Measurements from ENCODE around the gene DUSP18. TPM values are rescaled to one million over a fixed set of nuclear protein-coding genes. Genes with fewer than 3 reads are reported as not detected.

DUSP18 gene
- total and polyA plus RNA-seq, 2 of the 4 experiments (the other 2 are of a cell fraction), result 14.9 TPM

DNA sequence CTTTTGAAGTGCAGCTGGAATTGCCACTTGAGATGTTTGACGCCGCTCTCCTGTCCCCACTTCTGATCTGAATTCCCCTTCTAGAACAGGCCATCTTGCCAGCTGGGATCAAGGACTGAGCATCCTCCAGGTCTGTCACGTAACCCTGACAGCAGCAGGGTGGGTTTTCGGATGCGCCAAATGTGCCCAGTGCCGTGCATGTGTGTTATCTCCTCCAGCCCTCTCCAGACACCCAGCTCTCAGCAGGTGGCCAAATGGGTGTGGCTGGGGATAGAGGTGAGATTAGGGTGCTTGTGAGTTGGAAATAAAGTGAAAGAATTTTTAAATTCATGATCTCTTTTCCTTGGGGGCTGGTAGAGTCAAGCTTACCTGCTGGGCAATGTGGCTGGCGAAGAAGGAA, 30.3 kb upstream of the DUSP18 start:
- no peak overlapping the region for H2BK120ac ChIP-seq (ENCODE audit: low read depth, low read length)
- H2BK20ac ChIP-seq (ENCODE audit: low read depth, low read length), result no peak overlapping the region
- no TSS peak for BruUV-seq (replicated peaks)
- CTCF ChIA-PET, result no interaction called here
- peaks cover 7% of the 10 kb centered on the region for H3K9me1 ChIP-seq (ENCODE audit: insufficient read depth, low read length)
- H4K5ac ChIP-seq (ENCODE audit: low read depth, low read length), result no peak overlapping the region
- no peak overlapping the region for H2BK5ac ChIP-seq (ENCODE audit: low read depth, low read length, poor library complexity, severe bottlenecking)
- H3K4me3 ChIP-seq (ENCODE audit: insufficient read depth, low read depth, low read length), result no peak overlapping the region
- H3K4ac ChIP-seq (ENCODE audit: low read depth, low read length), result no peak overlapping the region
- intact Hi-C loops (cut with micrococcal nuclease) (no loop called here), in situ Hi-C loops (cut with MboI; ENCODE audit: low sequenced_read_pairs) (no loop called here), dilution Hi-C loops (cut with HindIII; ENCODE audit: low sequenced_read_pairs, unreplicated experiment) (no loop called here)
- H4K91ac ChIP-seq (ENCODE audit: insufficient read depth, low read depth, low read length), result no peak overlapping the region
- no peak overlapping the region for H3K9ac ChIP-seq (ENCODE audit: low read depth, low read length)
- no peak overlapping the region for H2AFZ ChIP-seq (replicated peaks; ENCODE audit: low read length, poor library complexity)
- POLR2A ChIA-PET (ENCODE audit: unreplicated experiment), result no interaction called here
- H3K23ac ChIP-seq (ENCODE audit: low read depth, low read length), result no peak overlapping the region
- no peaks in the 10 kb centered on the region for H3K36me3 ChIP-seq (ENCODE audit: control insufficient read depth, insufficient read depth, low read length)
- ATAC-seq (ENCODE audit: low read depth) (no peak), DNase-seq (no peak)
- no peaks in the 10 kb centered on the region for H3K9me3 ChIP-seq (ENCODE audit: control insufficient read depth, insufficient read depth, low read length)
- H3K14ac ChIP-seq (replicated peaks; ENCODE audit: low read depth, low read length), result no peak overlapping the region
- no peak overlapping the region for H3K18ac ChIP-seq (ENCODE audit: low read depth, low read length)
- H3K27ac ChIP-seq (ENCODE audit: insufficient read depth, low read length), result no peak overlapping the region
- no peak overlapping the region for H4K8ac ChIP-seq (ENCODE audit: low read depth in 2 of 2, low read length in 2 of 2)
- no peak overlapping the region for H3K4me2 ChIP-seq (ENCODE audit: low read depth, low read length)
- no peak overlapping the region for H2AK5ac ChIP-seq (ENCODE audit: low read depth, low read length)
- no peaks in the 10 kb centered on the region for H4K20me1 ChIP-seq (ENCODE audit: insufficient read depth, low read length)
- H3K79me1 ChIP-seq (ENCODE audit: low read depth in 1 of 2, low read length in 2 of 2), result peaks cover 0 to 6% of the 10 kb centered on the region in 2 experiments; a peak in 1 of 4 replicates
- H3K56ac ChIP-seq (ENCODE audit: extremely low read depth, insufficient read depth, low read length), result no peak overlapping the region
- H2AK9ac ChIP-seq (replicated peaks; ENCODE audit: low read depth, low read length, poor library complexity), result no peak overlapping the region
- H3K27me3 ChIP-seq (ENCODE audit: control insufficient read depth, insufficient read depth, low read length), result no peaks in the 10 kb centered on the region; the same call in 1 of the 2 replicates
- WGBS, 2 experiments (ENCODE audit: extremely low coverage in 2 of 2, insufficient read length in 1 of 2), result no CpG with 5 or more reads among the region's 7 CpGs
- TF ChIP-seq CHD1 (IDR thresholded peaks at IDR 0.05; ENCODE audit: low read depth, low read length) (no peak), RFX5 (IDR thresholded peaks at IDR 0.05; ENCODE audit: low read depth, low read length) (no peak), POLR2A (IDR thresholded peaks at IDR 0.05; ENCODE audit: low read depth, low read length) (no peak), RAD21 (IDR thresholded peaks at IDR 0.05; ENCODE audit: low read length) (no peak), MXI1 (IDR thresholded peaks at IDR 0.05; ENCODE audit: borderline replicate concordance, low read depth, low read length) (no peak), NFE2L2 (IDR thresholded peaks at IDR 0.05; ENCODE audit: low read depth, low read length) (no peak), MAFK (IDR thresholded peaks at IDR 0.05; ENCODE audit: low read depth, low read length) (no peak), RCOR1 (IDR thresholded peaks at IDR 0.05; ENCODE audit: insufficient replicate concordance, low read length) (no peak), FOS (IDR thresholded peaks at IDR 0.05; ENCODE audit: low read depth, low read length) (no peak), SMC3 (IDR thresholded peaks at IDR 0.05; ENCODE audit: low read depth, low read length) (no peak), CEBPB (IDR thresholded peaks at IDR 0.05; ENCODE audit: low read depth, low read length) (no peak), MAZ (IDR thresholded peaks at IDR 0.05; ENCODE audit: borderline replicate concordance, low read depth, low read length) (no peak), BHLHE40 (IDR thresholded peaks at IDR 0.05; ENCODE audit: low read depth, low read length) (no peak)
- TF ChIP-seq, protein P1, sequence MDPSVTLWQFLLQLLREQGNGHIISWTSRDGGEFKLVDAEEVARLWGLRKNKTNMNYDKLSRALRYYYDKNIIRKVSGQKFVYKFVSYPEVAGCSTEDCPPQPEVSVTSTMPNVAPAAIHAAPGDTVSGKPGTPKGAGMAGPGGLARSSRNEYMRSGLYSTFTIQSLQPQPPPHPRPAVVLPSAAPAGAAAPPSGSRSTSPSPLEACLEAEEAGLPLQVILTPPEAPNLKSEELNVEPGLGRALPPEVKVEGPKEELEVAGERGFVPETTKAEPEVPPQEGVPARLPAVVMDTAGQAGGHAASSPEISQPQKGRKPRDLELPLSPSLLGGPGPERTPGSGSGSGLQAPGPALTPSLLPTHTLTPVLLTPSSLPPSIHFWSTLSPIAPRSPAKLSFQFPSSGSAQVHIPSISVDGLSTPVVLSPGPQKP (IDR thresholded peaks at IDR 0.05; ENCODE audit: borderline replicate concordance, low read depth, low read length), result no peak
- TF ChIP-seq, protein P2, sequence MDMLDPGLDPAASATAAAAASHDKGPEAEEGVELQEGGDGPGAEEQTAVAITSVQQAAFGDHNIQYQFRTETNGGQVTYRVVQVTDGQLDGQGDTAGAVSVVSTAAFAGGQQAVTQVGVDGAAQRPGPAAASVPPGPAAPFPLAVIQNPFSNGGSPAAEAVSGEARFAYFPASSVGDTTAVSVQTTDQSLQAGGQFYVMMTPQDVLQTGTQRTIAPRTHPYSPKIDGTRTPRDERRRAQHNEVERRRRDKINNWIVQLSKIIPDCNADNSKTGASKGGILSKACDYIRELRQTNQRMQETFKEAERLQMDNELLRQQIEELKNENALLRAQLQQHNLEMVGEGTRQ (IDR thresholded peaks at IDR 0.05; ENCODE audit: low read depth, low read length), result no peak
- TF ChIP-seq, protein P3, sequence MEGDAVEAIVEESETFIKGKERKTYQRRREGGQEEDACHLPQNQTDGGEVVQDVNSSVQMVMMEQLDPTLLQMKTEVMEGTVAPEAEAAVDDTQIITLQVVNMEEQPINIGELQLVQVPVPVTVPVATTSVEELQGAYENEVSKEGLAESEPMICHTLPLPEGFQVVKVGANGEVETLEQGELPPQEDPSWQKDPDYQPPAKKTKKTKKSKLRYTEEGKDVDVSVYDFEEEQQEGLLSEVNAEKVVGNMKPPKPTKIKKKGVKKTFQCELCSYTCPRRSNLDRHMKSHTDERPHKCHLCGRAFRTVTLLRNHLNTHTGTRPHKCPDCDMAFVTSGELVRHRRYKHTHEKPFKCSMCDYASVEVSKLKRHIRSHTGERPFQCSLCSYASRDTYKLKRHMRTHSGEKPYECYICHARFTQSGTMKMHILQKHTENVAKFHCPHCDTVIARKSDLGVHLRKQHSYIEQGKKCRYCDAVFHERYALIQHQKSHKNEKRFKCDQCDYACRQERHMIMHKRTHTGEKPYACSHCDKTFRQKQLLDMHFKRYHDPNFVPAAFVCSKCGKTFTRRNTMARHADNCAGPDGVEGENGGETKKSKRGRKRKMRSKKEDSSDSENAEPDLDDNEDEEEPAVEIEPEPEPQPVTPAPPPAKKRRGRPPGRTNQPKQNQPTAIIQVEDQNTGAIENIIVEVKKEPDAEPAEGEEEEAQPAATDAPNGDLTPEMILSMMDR (conservative IDR thresholded peaks at IDR 0.05; ENCODE audit: low read depth, low read length), result no peak
- H3K4me1 ChIP-seq (ENCODE audit: control insufficient read depth, insufficient read depth, low read length), result peaks cover 5% of the 10 kb centered on the region
- H2BK15ac ChIP-seq (ENCODE audit: low read depth, low read length), result no peak overlapping the region
